ENCODE measurements around the gene NLRP3. TPM values are rescaled to one million over a fixed set of nuclear protein-coding genes. Genes with fewer than 3 reads are reported as not detected.

Gene NLRP3
- total RNA-seq, 1 donor from 2014 or later = 0.44 TPM

- Mint-ChIP-seq H3K27me3 (ENCODE audit: unreplicated experiment) (peaks cover 1% of the 10 kb centered on the region), H3K27ac (ENCODE audit: unreplicated experiment) (no peak overlapping the region), H3K4me3 (ENCODE audit: unreplicated experiment) (no peak overlapping the region), H3K36me3 (ENCODE audit: low read depth, unreplicated experiment) (no peaks in the 10 kb centered on the region), H3K9me3 (ENCODE audit: unreplicated experiment) (no peaks in the 10 kb centered on the region), H3K4me1 (ENCODE audit: unreplicated experiment) (peaks cover 45% of the 10 kb centered on the region)
- no peak for TF ChIP-seq CTCF (IDR thresholded peaks at IDR 0.05; ENCODE audit: unreplicated experiment)
- DNase-seq (ENCODE audit: low spot score) = no peak
These were observed 35.5 kb downstream of the NLRP3 start for GRCh38 chr1:247451388-247452010.

- no peak for TF ChIP-seq CTCF (IDR thresholded peaks at IDR 0.05; ENCODE audit: unreplicated experiment)
- Mint-ChIP-seq H3K27ac (ENCODE audit: unreplicated experiment) (no peak overlapping the region), H3K4me3 (ENCODE audit: unreplicated experiment) (no peak overlapping the region)
These were observed 36.6 kb downstream of the NLRP3 start for GRCh38 chr1:247452447-247453039.

GRCh38 chr1:247453245-247453644 lies 37.3 kb downstream of the NLRP3 start:
- H3K4me1 Mint-ChIP-seq (ENCODE audit: unreplicated experiment) = peaks cover 62% of the 10 kb centered on the region
- H3K27ac Mint-ChIP-seq (ENCODE audit: unreplicated experiment) = no peak overlapping the region
- H3K9me3 Mint-ChIP-seq (ENCODE audit: unreplicated experiment) = no peaks in the 10 kb centered on the region
- no peaks in the 10 kb centered on the region for H3K36me3 Mint-ChIP-seq (ENCODE audit: low read depth, unreplicated experiment)
- TF ChIP-seq CTCF (IDR thresholded peaks at IDR 0.05; ENCODE audit: unreplicated experiment) = no peak
- DNase-seq (ENCODE audit: low spot score) = no peak
- H3K4me3 Mint-ChIP-seq (ENCODE audit: unreplicated experiment) = no peak overlapping the region
- peaks cover 1% of the 10 kb centered on the region for H3K27me3 Mint-ChIP-seq (ENCODE audit: unreplicated experiment)

More at GRCh38 chr1:247452447-247453039, 36.6 kb downstream of the NLRP3 start:
- DNase-seq (ENCODE audit: low spot score) = no peak
- Mint-ChIP-seq H3K4me1 (ENCODE audit: unreplicated experiment) (peaks cover 55% of the 10 kb centered on the region), H3K36me3 (ENCODE audit: low read depth, unreplicated experiment) (no peaks in the 10 kb centered on the region), H3K27me3 (ENCODE audit: unreplicated experiment) (peaks cover 1% of the 10 kb centered on the region), H3K9me3 (ENCODE audit: unreplicated experiment) (no peaks in the 10 kb centered on the region)

GRCh38 chr1:247453997-247454396 lies 38.0 kb downstream of the NLRP3 start:
- no peak overlapping the region for H3K27ac Mint-ChIP-seq (ENCODE audit: unreplicated experiment)
- no peaks in the 10 kb centered on the region for H3K36me3 Mint-ChIP-seq (ENCODE audit: low read depth, unreplicated experiment)
- H3K27me3 Mint-ChIP-seq (ENCODE audit: unreplicated experiment) = peaks cover 4% of the 10 kb centered on the region

More at GRCh38 chr1:247453997-247454396, 38.0 kb downstream of the NLRP3 start:
- DNase-seq (ENCODE audit: low spot score) = no peak
- Mint-ChIP-seq H3K9me3 (ENCODE audit: unreplicated experiment) (no peaks in the 10 kb centered on the region), H3K4me1 (ENCODE audit: unreplicated experiment) (peaks cover 63% of the 10 kb centered on the region), H3K4me3 (ENCODE audit: unreplicated experiment) (peak overlapping the region; percentile 13)
- TF ChIP-seq CTCF (IDR thresholded peaks at IDR 0.05; ENCODE audit: unreplicated experiment) = no peak

Data from endothelial cell (in vitro differentiated cells).